ENCODE data around the gene MAP3K7CL. TPM values are rescaled to one million over a fixed set of nuclear protein-coding genes. Genes with fewer than 3 reads are reported as not detected.

MAP3K7CL gene
- total RNA-seq, 1 donor from 2014 or later = 1.2 TPM

DNA sequence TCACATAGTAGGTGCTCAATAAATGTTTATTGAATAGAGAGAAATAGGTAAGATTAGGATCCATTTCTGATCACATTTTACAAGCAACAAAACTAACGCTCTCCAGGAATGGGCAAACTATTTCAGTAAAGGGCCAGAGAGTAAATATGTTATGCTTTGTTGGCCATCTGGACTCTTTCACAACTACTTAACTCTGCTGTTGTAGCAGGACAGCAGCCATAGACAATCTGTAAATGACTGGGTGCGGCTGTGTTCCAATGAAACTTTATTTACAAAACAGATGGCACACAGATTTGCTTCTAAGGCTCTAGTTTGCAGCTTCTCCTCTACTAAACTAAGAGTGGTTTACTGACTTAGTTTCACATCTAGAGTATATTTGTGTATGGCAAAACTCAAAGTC, 85.3 kb downstream of the MAP3K7CL start:
- Mint-ChIP-seq H3K27ac (no peak overlapping the region), H3K4me1 (ENCODE audit: low read depth) (peaks cover 2% of the 10 kb centered on the region), H3K27me3 (no peaks in the 10 kb centered on the region), H3K36me3 (ENCODE audit: insufficient read depth) (no peaks in the 10 kb centered on the region), H3K9me3 (ENCODE audit: low read depth) (peaks cover 4% of the 10 kb centered on the region), H3K4me3 (ENCODE audit: low read depth) (no peak overlapping the region)
- no peak for DNase-seq (ENCODE audit: low spot score, unreplicated experiment)
- TF ChIP-seq, protein P1, sequence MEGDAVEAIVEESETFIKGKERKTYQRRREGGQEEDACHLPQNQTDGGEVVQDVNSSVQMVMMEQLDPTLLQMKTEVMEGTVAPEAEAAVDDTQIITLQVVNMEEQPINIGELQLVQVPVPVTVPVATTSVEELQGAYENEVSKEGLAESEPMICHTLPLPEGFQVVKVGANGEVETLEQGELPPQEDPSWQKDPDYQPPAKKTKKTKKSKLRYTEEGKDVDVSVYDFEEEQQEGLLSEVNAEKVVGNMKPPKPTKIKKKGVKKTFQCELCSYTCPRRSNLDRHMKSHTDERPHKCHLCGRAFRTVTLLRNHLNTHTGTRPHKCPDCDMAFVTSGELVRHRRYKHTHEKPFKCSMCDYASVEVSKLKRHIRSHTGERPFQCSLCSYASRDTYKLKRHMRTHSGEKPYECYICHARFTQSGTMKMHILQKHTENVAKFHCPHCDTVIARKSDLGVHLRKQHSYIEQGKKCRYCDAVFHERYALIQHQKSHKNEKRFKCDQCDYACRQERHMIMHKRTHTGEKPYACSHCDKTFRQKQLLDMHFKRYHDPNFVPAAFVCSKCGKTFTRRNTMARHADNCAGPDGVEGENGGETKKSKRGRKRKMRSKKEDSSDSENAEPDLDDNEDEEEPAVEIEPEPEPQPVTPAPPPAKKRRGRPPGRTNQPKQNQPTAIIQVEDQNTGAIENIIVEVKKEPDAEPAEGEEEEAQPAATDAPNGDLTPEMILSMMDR (IDR thresholded peaks at IDR 0.05; ENCODE audit: unreplicated experiment) = no peak

DNA sequence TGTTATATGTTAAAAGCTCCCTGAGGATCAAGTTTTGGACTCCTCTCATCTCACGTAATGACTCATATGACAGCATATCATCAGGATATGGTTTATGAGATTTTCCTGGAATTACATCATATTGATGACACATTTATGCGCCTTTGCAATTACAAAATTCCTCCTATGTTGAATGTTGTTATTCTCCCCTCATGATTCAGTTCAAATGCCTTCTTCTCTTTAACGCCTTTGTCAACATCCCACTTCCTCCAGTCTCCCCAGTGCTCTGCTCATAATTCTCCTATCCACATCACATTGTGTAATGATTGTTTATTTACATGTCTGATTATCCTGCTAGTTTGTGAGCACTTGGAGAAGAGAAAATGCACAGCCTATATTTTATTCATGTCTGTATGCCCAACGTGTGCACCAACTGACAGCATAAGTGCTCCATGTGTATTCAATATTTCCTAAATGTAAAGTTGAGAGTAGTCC, 87.4 kb downstream of the MAP3K7CL start:
- no peak overlapping the region for H3K27ac Mint-ChIP-seq
- no peak overlapping the region for H3K4me3 Mint-ChIP-seq (ENCODE audit: low read depth)
- H3K36me3 Mint-ChIP-seq (ENCODE audit: insufficient read depth) = no peaks in the 10 kb centered on the region
- H3K27me3 Mint-ChIP-seq = no peaks in the 10 kb centered on the region
- peaks cover 2% of the 10 kb centered on the region for H3K4me1 Mint-ChIP-seq (ENCODE audit: low read depth)
- peaks cover 4% of the 10 kb centered on the region for H3K9me3 Mint-ChIP-seq (ENCODE audit: low read depth)
- DNase-seq (ENCODE audit: low spot score, unreplicated experiment) = no peak
- TF ChIP-seq, protein P1 (IDR thresholded peaks at IDR 0.05; ENCODE audit: unreplicated experiment) = no peak

DNA sequence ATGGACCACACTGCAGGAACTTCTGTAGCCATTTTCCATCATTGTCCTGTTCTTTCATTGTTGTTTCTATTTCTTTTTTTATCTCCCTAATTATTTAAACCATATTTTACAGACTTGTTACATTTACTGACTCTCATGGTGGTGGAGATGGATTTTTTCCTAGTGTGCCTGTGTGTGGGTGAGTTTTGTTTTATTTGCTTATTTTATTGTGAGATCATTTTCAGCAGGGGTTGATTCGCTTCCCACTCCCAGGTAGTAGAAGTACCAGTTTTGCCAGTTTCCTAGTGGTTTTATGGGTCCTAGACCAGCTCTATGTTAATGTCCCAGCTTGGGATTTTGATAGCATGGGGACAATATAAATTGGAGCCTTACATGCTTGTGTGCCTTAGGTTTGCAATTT, 88.3 kb downstream of the MAP3K7CL start:
- no peaks in the 10 kb centered on the region for H3K27me3 Mint-ChIP-seq
- H3K4me1 Mint-ChIP-seq (ENCODE audit: low read depth) = peaks cover 2% of the 10 kb centered on the region
- H3K4me3 Mint-ChIP-seq (ENCODE audit: low read depth) = no peak overlapping the region
- DNase-seq (ENCODE audit: low spot score, unreplicated experiment) = no peak
- TF ChIP-seq, protein P1 (IDR thresholded peaks at IDR 0.05; ENCODE audit: unreplicated experiment) = no peak
- no peak overlapping the region for H3K27ac Mint-ChIP-seq
- H3K36me3 Mint-ChIP-seq (ENCODE audit: insufficient read depth) = no peaks in the 10 kb centered on the region
- peaks cover 4% of the 10 kb centered on the region for H3K9me3 Mint-ChIP-seq (ENCODE audit: low read depth)

DNA sequence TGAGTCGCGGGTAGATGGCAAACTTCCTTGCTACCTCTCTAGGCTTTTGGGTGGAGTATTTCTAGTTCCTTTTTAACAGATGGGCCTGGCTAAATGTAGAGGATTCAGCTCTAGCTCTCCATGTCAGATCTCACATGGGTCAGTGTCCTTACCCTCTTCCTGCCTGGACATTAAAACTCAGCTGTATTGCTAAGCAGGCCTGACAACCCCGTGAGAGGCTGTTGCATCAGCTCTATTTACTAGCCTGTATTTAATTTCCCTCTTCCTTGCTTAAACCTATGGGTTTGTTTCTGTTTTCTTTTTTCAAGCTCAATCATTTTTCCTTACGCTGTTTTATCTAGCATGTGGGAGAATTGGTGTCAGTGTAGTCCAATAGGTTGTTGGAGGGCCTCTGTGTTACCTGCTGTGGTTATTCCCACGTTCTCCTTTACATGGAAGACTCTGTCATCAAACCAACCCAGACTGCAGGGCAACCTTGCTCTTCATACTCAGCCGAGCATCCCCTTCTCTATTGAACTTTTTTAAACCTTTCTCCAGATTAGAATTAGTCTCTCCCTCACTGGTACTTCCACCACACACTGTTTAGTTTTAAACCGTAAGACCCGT, 88.8 kb downstream of the MAP3K7CL start:
- Mint-ChIP-seq H3K4me1 (ENCODE audit: low read depth) (peaks cover 2% of the 10 kb centered on the region), H3K36me3 (ENCODE audit: insufficient read depth) (no peaks in the 10 kb centered on the region), H3K9me3 (ENCODE audit: low read depth) (peaks cover 4% of the 10 kb centered on the region), H3K27ac (no peak overlapping the region), H3K4me3 (ENCODE audit: low read depth) (no peak overlapping the region), H3K27me3 (no peaks in the 10 kb centered on the region)
- TF ChIP-seq, protein P1 (IDR thresholded peaks at IDR 0.05; ENCODE audit: unreplicated experiment) = no peak
- no peak for DNase-seq (ENCODE audit: low spot score, unreplicated experiment)

DNA sequence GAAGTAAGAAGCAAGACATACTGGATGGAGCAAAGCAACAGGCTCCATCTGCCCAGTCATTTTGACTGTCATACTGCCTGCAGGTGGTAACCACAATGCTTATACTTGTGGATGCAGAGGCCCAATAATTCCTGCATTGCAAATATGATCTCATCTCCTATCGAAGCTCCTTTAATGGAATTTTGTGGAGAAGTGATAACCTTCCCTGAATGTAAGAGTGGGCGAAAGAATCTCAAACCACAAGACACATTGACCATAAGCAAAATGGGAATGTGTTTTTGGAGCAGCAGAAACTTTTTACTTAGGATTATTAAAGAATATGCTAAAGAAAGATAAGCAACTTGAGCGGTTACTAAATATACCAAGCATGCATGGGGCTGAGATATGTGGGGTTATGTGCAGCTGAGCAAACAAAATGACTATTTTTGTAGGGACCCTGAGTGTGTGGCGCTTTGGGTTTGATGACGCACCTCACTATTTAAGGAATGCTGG, 90.9 kb downstream of the MAP3K7CL start:
- Mint-ChIP-seq H3K4me3 (ENCODE audit: low read depth) (no peak overlapping the region), H3K27ac (no peak overlapping the region), H3K27me3 (no peaks in the 10 kb centered on the region), H3K9me3 (ENCODE audit: low read depth) (peaks cover 7% of the 10 kb centered on the region), H3K4me1 (ENCODE audit: low read depth) (peaks cover 3% of the 10 kb centered on the region), H3K36me3 (ENCODE audit: insufficient read depth) (no peaks in the 10 kb centered on the region)
- TF ChIP-seq, protein P1 (IDR thresholded peaks at IDR 0.05; ENCODE audit: unreplicated experiment) = no peak
- no peak for DNase-seq (ENCODE audit: low spot score, unreplicated experiment)
